Aorta (tissue), 5 donors: ENCODE data around the gene ACAP2. TPM values are rescaled to one million over a fixed set of nuclear protein-coding genes. Genes with fewer than 3 reads are reported as not detected.
"Not testable (repeated sequence)": the region's sequence is repeated elsewhere in the genome, so short reads cannot be mapped to it uniquely, and the experiment has no call there.

Source experiments
- ATAC-seq: fragments of 200-7000 bp; cut with Tn5 transposase; one replicate; pipeline ENCODE4 v1.9.1; 2022; ENCODE audit warnings: moderate library complexity; ENCODE audit not compliant: low FRiP score
- DNase-seq, 2 donors: peaks; one replicate each; pipeline ENCODE4 v3.0.0-alpha.2; 2020
- H3K27ac ChIP-seq, 2 donors: one replicate each; pipeline ENCODE4 v1.5.1; 2013; ENCODE audit warnings: low read length in 2 of 2, mild to moderate bottlenecking in 2 of 2, moderate library complexity in 2 of 2, control low read depth in 1 of 2, inconsistent platforms in 1 of 2, low read depth in 1 of 2
- H3K27me3 ChIP-seq, 2 donors: one replicate each; pipeline ENCODE4 v1.6.1; 2013; ENCODE audit warnings: control low read depth in 1 of 2, low read length in 1 of 2, mild to moderate bottlenecking in 1 of 2, moderate library complexity in 1 of 2; ENCODE audit not compliant: insufficient read depth in 2 of 2, control insufficient read depth in 1 of 2
- H3K36me3 ChIP-seq, 2 donors: one replicate each; pipeline ENCODE4 v1.6.1; 2013; ENCODE audit warnings: control low read depth in 1 of 2, low read length in 1 of 2, mild to moderate bottlenecking in 1 of 2; ENCODE audit not compliant: insufficient read depth in 2 of 2, control insufficient read depth in 1 of 2
- H3K4me1 ChIP-seq, 2 donors: one replicate each; pipeline ENCODE4 v1.6.1; 2013; ENCODE audit warnings: low read length in 2 of 2, control low read depth in 1 of 2, mild to moderate bottlenecking in 1 of 2, moderate library complexity in 1 of 2; ENCODE audit not compliant: insufficient read depth in 2 of 2, control insufficient read depth in 1 of 2
- H3K4me3 ChIP-seq, 2 donors: one replicate each; pipeline ENCODE4 v1.5.1; 2013; ENCODE audit warnings: low read length in 2 of 2, control low read depth in 1 of 2, mild to moderate bottlenecking in 1 of 2
- H3K9me3 ChIP-seq: one replicate; pipeline ENCODE4 v1.6.1; 2013; ENCODE audit warnings: mild to moderate bottlenecking, low read length; ENCODE audit not compliant: control insufficient read depth
- WGBS, 2 donors: extraction: QIAGEN DNeasy Blood & Tissue Kit; methylation state at CpG; one replicate each; pipeline ENCODE4 v1.1.7; 2013; 5-methylcytosine and 5-hydroxymethylcytosine counted together
- intact Hi-C, 2 donors: fragments of 100-400 bp; cut with DNase I; formaldehyde crosslinking; loops; one replicate each; pipeline versions ENCODE4 v1.14.2 to v1.15.0; 2022
- polyA plus RNA-seq, 2 donors: library from polyadenylated mRNA; stranded (reverse); fragments of 200-250 nt; gene quantifications; one replicate each; pipeline ENCODE4 v1.2.3, GENCODE V29; 2013
- total RNA-seq, 2 donors: library from RNA; stranded (reverse); fragmentation: NEBNext Ultra II Directional; extraction: Animal tissue kit (Norgen Biotek cat#: 25700); gene quantifications; one replicate each; pipeline ENCODE4 v1.2.1, GENCODE V29; 2021
- donor health status: healthy with polysubstance abuse.
- donor health status: Bipolar disorder and iron deficiency.
- donor health status: DM: no; HTN: no; CAD: no.
- donor health status: DM: no; HTN: no; CAD: no.
- donor health status: DM: yes; HTN: yes; CAD: no.

ACAP2 gene
- total and polyA plus RNA-seq, 4 donors: 6.5 to 70.3 (median 24.3) TPM

DNA sequence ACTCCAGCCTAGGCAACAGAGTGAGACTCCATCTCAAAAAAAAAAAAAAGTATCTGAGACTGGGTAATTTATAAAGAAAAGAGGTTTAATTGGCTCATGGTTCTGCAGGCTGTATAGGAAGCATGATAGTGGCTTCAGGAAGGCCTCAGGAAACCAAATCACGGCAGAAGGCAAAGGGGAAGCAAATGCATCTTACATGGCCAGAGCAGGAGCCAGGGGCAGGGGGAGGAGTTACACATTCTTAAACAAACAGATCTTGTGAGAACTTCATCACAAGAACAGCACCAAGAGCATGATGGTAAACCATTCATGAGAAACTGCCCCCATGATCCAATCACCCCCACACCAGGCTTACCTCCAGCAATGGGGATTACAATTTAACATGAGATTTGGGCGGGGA lies 37.2 kb downstream of the ACAP2 start:
- Histone ChIP-seq H3K4me1 (no peaks in the 10 kb centered on the region), H3K27me3 (no peaks in the 10 kb centered on the region), H3K4me3 (no peak overlapping the region), H3K27ac (no peak overlapping the region), H3K36me3 (no peaks in the 10 kb centered on the region), H3K9me3 (no peaks in the 10 kb centered on the region)
- 96 to 100% methylated on average over 2 of the region's 2 CpGs for WGBS, 2 donors
- ATAC-seq: no peak
- DNase-seq: no peak
- intact Hi-C loops: no loop called here

DNA sequence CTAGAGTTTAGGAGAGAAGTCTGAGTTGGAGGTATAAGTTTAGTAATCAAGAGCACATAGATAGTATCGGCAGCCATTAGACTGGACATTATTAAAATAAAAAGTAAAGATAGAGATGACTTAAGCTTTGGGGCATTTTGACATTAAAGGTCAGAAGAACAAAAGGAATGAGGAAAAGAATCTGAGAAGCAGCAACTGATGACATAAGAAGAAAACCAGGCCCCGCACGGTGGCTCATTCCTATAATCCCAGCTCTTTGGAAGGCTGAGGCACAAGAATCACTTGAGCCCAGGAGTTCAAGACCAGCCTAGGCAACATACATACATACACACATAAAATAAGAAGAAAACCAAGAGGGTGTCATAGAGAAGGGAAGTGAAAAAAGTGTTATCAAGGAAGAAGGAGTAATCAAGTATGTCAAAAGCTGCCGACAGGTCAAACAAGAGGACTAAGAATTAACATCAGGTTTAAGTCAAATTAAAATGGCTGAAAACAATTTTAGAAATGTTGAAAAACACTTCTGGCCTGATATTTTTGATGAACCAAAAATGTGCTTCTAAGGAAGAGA lies 38.9 kb downstream of the ACAP2 start:
- no peaks in the 10 kb centered on the region for H3K36me3 ChIP-seq
- H3K27me3 ChIP-seq: no peaks in the 10 kb centered on the region
- 75 to 85% methylated on average over 4 of the region's 4 CpGs for WGBS, 2 donors
- intact Hi-C loops: no loop called here
- H3K27ac ChIP-seq: no peak overlapping the region
- no peak overlapping the region for H3K4me3 ChIP-seq
- ATAC-seq: no peak
- H3K4me1 ChIP-seq: no peaks in the 10 kb centered on the region
- no peaks in the 10 kb centered on the region for H3K9me3 ChIP-seq
- no peak for DNase-seq

DNA sequence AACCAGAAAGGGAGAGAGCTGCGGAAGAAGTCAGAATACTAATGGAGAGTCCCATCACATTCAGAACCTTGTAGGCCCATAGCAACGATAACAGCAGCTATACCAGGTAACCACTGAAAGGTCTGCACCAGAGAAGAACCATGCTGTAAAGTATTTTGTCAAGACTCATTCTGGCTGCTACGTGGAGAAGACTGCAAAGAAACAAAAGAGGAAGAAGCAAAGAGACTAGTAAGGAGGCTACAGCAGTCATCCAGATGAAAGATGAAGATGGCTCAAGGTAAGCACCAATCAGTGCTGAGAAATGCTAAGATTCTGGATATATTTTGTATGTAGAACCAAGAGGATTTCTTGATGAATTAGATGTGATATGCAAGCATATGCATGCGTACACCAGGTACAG lies 39.6 kb downstream of the ACAP2 start:
- no peaks in the 10 kb centered on the region for H3K27me3 ChIP-seq
- DNase-seq (no peak), ATAC-seq (no peak)
- no peak overlapping the region for H3K27ac ChIP-seq
- H3K4me3 ChIP-seq: no peak overlapping the region
- no peaks in the 10 kb centered on the region for H3K36me3 ChIP-seq
- no peaks in the 10 kb centered on the region for H3K4me1 ChIP-seq
- intact Hi-C loops: no loop called here
- WGBS, 2 donors: 93 to 96% methylated on average over 4 of the region's 4 CpGs
- H3K9me3 ChIP-seq: no peaks in the 10 kb centered on the region

DNA sequence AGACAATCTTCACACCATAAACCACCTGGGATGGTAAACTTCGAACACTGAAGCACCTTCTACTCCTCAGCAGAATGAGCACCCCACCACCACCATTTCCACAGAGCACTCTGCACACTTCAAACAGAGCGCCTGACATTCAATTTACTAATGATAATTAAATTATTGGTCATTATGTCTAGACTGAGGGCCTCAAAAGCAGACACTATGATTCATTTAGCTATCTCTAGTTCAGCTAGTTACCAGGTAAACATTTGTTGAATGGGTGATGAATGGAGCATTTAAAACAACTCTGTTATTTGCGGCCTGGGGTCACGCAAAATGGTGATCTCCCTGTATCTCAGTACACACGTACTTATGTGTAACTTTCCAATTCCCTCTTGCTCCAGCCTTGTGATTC lies 40.9 kb downstream of the ACAP2 start:
- no peaks in the 10 kb centered on the region for H3K9me3 ChIP-seq
- H3K27me3 ChIP-seq: no peaks in the 10 kb centered on the region
- 95 to 96% methylated on average over 5 of the region's 5 CpGs for WGBS, 2 donors
- no peaks in the 10 kb centered on the region for H3K4me1 ChIP-seq
- no peak overlapping the region for H3K4me3 ChIP-seq
- no peak overlapping the region for H3K27ac ChIP-seq
- no peak for ATAC-seq
- no peaks in the 10 kb centered on the region for H3K36me3 ChIP-seq
- intact Hi-C loops: no loop called here
- no peak for DNase-seq

DNA sequence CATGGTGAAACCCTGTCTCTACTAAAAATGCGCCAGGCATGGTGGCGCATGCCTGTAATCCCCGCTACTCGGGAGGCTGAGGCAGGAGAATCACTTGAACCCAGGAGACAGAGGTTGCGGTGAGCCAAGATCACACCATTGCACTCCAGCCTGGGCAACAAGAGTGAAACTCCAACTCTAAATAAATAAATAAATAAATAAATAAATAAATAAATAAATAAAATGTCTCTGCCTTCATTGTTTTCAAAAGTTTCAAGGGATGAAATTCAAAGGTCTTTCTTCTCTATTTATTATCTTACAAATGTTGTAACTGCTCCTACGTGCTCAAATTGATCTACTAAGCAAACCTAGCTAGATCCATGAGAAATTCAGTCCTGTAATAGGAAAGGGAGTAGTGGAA lies 44.4 kb downstream of the ACAP2 start:
- H3K27me3 ChIP-seq, H3K36me3 ChIP-seq, H3K27ac ChIP-seq, H3K4me3 ChIP-seq, DNase-seq, intact Hi-C loops, H3K9me3 ChIP-seq, ATAC-seq, H3K4me1 ChIP-seq: not testable (repeated sequence)
- 86 to 89% methylated on average over 6 of the region's 6 CpGs for WGBS, 2 donors

DNA sequence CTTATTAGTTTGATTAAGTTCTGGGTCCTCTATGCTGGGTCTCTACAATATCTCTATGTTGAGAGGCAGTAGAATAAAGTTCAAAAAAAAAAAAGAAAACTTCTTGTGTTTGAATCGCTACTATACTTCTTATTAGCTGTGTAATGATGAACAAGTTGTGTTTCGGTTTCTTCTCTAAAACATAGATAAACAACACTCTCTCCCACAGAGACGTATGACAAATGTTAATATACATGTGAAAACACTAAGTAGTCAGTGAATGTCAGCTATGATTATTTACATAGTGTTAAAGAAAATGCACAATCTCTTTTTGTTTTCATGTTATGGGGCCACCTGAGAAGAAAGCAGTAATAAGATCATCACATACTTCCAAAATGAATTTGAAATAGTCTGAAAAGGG lies 45.3 kb downstream of the ACAP2 start:
- H3K27me3 ChIP-seq: no peaks in the 10 kb centered on the region
- no peaks in the 10 kb centered on the region for H3K36me3 ChIP-seq
- DNase-seq (no peak), ATAC-seq (no peak)
- 68 to 70% methylated on average over 3 of the region's 3 CpGs for WGBS, 2 donors
- no peaks in the 10 kb centered on the region for H3K9me3 ChIP-seq
- no peak overlapping the region for H3K4me3 ChIP-seq
- intact Hi-C loops: no loop called here
- H3K4me1 ChIP-seq: no peaks in the 10 kb centered on the region
- H3K27ac ChIP-seq: no peak overlapping the region

DNA sequence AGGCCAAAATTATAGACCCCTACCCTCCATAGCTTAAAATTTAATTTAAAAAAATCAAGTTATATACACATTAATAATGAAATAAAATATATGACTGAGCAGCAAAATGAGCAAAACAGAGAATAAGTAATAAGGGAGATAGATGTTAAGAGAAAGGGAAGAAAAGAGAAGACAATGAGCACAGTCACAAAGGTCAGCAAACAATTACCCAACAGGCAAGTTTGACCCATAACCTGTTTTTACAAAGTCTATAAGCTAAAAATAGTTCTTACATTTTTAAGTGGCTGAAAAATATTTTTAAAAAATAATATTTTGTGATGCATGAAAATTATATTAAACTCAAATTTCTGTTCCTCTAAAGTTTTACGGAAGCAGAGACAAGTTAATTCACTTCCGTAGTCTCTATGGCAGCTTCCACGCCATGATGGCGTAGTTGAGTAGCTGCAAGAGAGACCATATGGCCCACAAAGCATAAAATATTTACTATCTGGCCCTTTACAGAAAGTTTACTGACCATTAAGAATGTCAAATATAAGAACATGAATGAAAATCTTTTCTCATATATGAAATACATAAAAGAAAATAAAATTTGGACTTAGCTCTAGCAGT lies 47.5 kb downstream of the ACAP2 start:
- ATAC-seq: no peak
- 96 to 99% methylated on average over 4 of the region's 4 CpGs for WGBS, 2 donors
- no peaks in the 10 kb centered on the region for H3K9me3 ChIP-seq
- H3K4me1 ChIP-seq: no peaks in the 10 kb centered on the region
- no peaks in the 10 kb centered on the region for H3K27me3 ChIP-seq
- H3K36me3 ChIP-seq: no peaks in the 10 kb centered on the region
- intact Hi-C loops: no loop called here
- no peak overlapping the region for H3K4me3 ChIP-seq
- H3K27ac ChIP-seq: no peak overlapping the region
- no peak for DNase-seq

DNA sequence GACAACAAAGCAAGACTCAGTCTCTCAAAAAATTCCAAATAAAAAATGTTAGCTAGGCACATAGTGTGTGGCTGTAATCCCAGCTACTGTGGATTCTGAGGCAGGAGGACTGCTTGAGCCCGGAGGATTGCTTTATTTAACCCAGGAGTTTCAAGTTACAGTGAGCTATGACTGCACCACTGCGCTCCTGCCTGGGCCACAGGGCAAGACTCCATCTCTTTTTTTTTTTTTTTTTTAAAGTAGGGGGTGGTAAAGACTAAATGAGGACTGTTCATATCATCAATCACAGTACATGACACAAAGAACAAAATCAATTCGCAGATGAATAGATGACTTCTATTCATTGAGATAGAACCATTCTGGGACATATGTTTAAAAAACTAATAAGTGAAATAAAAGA lies 48.1 kb downstream of the ACAP2 start:
- ATAC-seq (no peak), DNase-seq (no peak)
- Histone ChIP-seq H3K9me3 (no peaks in the 10 kb centered on the region), H3K27me3 (no peaks in the 10 kb centered on the region), H3K36me3 (no peaks in the 10 kb centered on the region), H3K27ac (no peak overlapping the region), H3K4me3 (no peak overlapping the region), H3K4me1 (no peaks in the 10 kb centered on the region)
- WGBS, 2 donors: 68 to 73% methylated on average over 3 of the region's 3 CpGs
- intact Hi-C loops: no loop called here

DNA sequence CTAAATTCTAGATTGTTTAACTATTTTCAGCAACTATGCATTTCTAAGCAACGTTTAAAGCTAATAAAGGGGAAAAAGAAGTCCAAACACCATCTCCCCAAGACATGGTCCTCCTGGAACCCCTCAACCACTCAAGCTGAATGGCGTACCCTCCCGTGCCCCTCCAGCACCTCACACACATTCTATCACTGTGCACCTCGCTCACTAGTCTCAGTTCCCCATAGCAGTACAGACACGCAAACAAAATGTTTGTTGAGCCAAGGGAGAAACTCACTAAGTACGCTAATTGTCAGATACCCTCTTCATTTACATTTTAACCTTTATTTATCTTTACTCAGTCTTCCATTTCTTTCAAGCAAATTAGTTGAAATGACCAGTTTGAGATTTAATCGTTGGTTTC lies 48.8 kb downstream of the ACAP2 start:
- DNase-seq (no peak), ATAC-seq (no peak)
- WGBS, 2 donors: 91 to 94% methylated on average over 7 of the region's 7 CpGs
- Histone ChIP-seq H3K9me3 (no peaks in the 10 kb centered on the region), H3K4me1 (no peaks in the 10 kb centered on the region), H3K27ac (no peak overlapping the region), H3K36me3 (no peaks in the 10 kb centered on the region), H3K27me3 (no peaks in the 10 kb centered on the region), H3K4me3 (no peak overlapping the region)
- intact Hi-C loops: no loop called here
